HG03457 (cell line): ENCODE measurements around the gene HTRA3.

ENCODE experiments used
- ATAC-seq: cut with Tn5 transposase; IDR thresholded peaks from one replicate; pipeline ENCODE4 v1.9.1; 2021; ENCODE audit warnings: moderate number of reproducible peaks; ENCODE audit not compliant: unreplicated experiment

HTRA3 gene

DNA sequence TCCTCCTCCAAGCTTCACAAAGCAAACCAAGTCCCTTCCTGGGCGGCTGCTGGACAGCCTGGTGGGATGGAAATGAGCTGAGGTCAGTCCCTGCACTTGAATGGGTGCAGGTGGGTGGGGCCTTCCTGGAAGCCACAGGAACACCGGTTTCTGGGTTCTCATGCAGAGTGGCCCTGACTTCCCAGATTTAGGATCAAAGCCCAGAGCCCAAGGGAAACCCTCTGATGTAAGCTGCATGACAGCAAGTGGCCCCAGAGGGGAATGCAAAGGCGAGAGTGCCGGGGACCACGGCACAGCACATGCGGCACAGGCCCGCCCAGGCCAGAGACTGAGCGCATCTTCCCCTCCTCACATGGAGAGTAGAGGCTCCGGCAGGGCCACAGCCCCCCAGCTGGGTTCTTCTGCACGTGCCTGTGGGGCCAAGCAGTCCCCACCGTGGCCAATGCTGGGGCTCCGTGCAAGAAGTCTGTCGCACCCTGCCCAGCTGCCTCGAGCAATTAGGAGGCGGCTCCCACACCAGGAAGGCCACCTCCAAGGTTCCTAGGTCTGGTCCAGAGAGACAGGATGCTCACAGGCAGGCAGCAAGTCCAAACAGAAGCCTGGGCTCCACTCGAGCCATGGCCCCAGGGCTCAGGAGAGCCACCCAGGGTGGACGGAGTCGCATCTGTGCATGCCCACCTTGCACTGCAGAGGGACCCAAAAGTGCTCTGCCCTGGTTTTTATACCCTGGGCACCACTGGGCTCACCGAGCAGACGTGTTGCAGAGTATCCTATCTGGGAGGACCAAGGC is 83.0 kb downstream of the HTRA3 start:
- ATAC-seq: no peak

DNA sequence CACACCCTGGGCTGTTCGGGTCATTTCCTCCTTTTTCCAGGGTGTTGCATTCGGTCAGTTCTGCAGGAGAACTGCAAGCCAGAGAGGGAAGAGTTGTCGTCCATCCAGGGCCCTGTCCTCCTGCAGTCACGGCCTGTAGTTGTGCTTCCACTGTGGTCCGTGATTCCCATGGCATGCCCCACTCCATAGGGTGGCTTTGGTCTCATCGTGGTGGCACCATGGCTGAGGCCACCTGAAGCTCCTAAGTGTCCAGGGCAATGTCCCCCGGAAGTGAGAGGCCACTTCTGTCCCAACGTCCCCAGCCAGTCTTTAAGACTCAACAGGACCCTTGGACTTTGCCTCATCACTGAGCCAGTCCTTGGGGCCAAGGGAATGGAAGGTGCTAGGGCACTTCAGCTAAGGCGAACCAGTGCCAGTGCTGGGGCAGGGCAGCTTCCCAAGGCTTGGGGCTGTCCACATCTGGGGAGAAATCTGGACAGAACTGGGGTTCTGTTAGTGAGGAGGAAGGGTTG is 83.7 kb downstream of the HTRA3 start:
- ATAC-seq: no peak

DNA sequence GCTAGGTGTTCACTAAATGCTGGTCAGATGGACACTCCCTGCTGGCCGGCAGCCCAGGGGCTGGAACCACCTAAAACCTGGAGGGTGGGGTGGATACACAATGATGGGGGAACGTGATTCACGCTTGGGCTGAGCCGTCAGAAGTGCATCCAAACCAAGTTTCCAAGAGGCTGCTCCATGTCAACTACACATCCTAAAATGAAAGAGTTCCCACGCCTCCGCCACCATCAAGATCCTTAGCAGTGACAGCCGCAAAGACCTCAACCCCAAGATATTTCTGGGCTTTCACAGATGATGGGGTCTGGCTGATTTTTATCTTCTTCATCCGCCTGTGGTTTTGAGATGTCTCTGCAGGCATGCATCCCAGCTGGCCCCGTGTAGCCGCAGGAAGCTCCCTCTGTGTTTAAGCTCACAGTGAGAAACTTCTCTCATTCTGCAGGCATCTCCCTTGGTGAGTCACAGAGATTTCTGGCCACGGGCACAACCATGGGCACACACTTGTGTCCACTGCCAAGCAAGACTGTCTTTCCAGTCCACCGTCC is 84.4 kb downstream of the HTRA3 start:
- no peak for ATAC-seq

DNA sequence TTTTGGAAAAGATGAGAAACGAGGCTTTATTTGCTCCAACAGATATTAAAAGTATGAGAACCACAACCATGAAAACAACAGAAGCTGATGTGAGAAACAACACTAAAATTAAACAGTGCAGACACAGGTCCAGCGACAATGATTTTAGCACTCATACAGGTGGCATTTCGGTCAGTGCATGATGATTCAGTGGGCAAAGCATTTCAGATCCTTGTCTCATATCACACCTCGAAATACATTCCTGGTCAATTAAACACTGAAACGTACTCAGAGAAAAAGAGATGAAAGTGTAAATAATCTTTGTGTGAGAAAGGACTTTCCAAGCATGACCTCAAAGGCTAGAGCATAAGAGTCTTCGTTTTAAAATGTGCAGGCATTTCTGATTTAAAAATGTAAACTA is 85.8 kb downstream of the HTRA3 start:
- ATAC-seq: no peak

DNA sequence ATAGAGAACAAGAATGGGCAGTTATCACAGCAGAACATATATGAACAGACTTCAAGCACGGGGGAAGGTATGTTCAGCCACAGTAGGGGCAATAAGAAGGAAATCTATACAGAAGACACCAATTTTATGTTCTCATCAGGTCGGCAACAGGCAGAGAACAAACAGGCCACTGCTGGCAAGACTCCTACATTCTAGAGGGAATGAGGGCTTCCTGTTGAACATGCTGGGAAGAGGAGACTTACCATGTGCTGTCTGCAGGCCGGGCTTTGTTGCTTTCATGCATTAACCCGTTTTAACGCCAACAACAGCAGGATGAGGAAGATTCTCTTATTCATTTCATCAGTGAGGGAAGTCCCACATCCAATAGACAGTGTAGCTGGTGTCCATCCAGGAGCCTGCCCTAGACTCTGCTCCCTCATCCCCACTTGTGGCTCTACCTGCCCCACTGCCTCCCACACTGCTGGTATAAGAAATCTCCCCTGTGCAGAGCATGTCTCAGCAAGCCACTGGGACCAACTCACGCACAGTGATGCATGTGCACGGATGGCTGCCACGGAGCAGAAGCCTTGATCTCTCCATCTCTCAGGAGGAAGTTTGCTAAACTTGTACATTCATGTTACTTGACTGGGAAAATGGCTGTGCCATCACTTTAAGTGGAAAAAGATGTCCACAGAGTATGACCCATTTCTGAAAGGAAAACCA is 86.5 kb downstream of the HTRA3 start:
- ATAC-seq: no peak
